Neural progenitor cell (in vitro differentiated cells): ENCODE results near the gene HSP90AB1. TPM values are rescaled to one million over a fixed set of nuclear protein-coding genes. Genes with fewer than 3 reads are reported as not detected.
A peak's percentile ranks its signal among the peaks of the same experiment; 100 is the strongest.

Source experiments
- DNase-seq: peaks from one replicate; pipeline ENCODE4 v3.0.0-alpha.2; 2016; ENCODE audit warnings: low spot score
- H2AFZ ChIP-seq: fragments of 200-600 bp; sonication (generic); replicated peaks from 2 replicates; pipeline ENCODE4 v1.6.1; 2016; ENCODE audit warnings: antibody characterized with exemption
- H3F3A ChIP-seq: fragments of 200-600 bp; sonication (generic); 2 replicates; pipeline ENCODE4 v1.6.1; 2016; ENCODE audit warnings: antibody characterized with exemption, low read depth
- H3K27ac ChIP-seq: fragments of 200-600 bp; sonication (generic); 2 replicates; pipeline ENCODE4 v1.5.1; 2016; ENCODE audit warnings: mild to moderate bottlenecking
- H3K27me3 ChIP-seq: fragments of 200-600 bp; sonication (generic); 2 replicates; pipeline ENCODE4 v1.6.1; 2016; ENCODE audit warnings: mild to moderate bottlenecking, moderate library complexity
- H3K36me3 ChIP-seq: fragments of 200-600 bp; sonication (generic); 2 replicates; pipeline ENCODE4 v1.5.1; 2016
- H3K4me1 ChIP-seq: fragments of 200-600 bp; sonication (generic); 2 replicates; pipeline ENCODE4 v1.6.1; 2016; ENCODE audit warnings: mixed run types
- H3K4me2 ChIP-seq: fragments of 200-600 bp; sonication (generic); 2 replicates; pipeline ENCODE4 v1.6.1; 2016
- H3K4me3 ChIP-seq: fragments of 200-600 bp; sonication (generic); 2 replicates; pipeline ENCODE4 v1.5.1; 2016
- H3K79me2 ChIP-seq: fragments of 200-600 bp; sonication (generic); 2 replicates; pipeline ENCODE4 v1.6.1; 2016; ENCODE audit warnings: low read depth
- H3K9ac ChIP-seq: fragments of 200-600 bp; sonication (generic); 2 replicates; pipeline ENCODE4 v1.6.1; 2016
- H3K9me3 ChIP-seq: fragments of 200-600 bp; sonication (generic); 2 replicates; pipeline ENCODE4 v1.5.1; 2016; ENCODE audit warnings: low read depth
- H4K20me1 ChIP-seq: fragments of 200-600 bp; sonication (generic); 2 replicates; pipeline ENCODE4 v1.6.1; 2016; ENCODE audit warnings: low read depth
- H3K27ac Mint-ChIP-seq: 3 replicates; pipeline ENCODE4 v1.8.0; 2021; ENCODE audit warnings: mixed read lengths
- H3K27me3 Mint-ChIP-seq: 2 replicates; pipeline ENCODE4 v1.8.0; 2022; ENCODE audit warnings: low read depth, mild to moderate bottlenecking, inconsistent platforms, moderate library complexity, mixed read lengths; ENCODE audit not compliant: insufficient read depth
- H3K36me3 Mint-ChIP-seq: 3 replicates; pipeline ENCODE4 v1.8.0; 2021; ENCODE audit warnings: mixed read lengths
- H3K4me1 Mint-ChIP-seq: 3 replicates; pipeline ENCODE4 v1.8.0; 2021; ENCODE audit warnings: mixed read lengths
- H3K4me3 Mint-ChIP-seq: 3 replicates; pipeline ENCODE4 v1.8.0; 2021; ENCODE audit warnings: mild to moderate bottlenecking, moderate library complexity, mixed read lengths
- H3K9me3 Mint-ChIP-seq: 3 replicates; pipeline ENCODE4 v1.8.0; 2020; ENCODE audit warnings: mixed read lengths
- CTCF ChIP-seq: fragments of 200-600 bp; sonication (generic); IDR thresholded peaks from 2 replicates; pipeline ENCODE4 v1.5.1; 2017; ENCODE audit warnings: antibody characterized with exemption, mild to moderate bottlenecking
- EZH2 ChIP-seq: fragments of 200-600 bp; sonication (generic); IDR thresholded peaks from 2 replicates; pipeline ENCODE4 v1.6.1; 2017; ENCODE audit warnings: antibody characterized with exemption, mild to moderate bottlenecking, moderate library complexity
- EZH2phosphoT487 ChIP-seq: fragments of 200-600 bp; sonication (generic); IDR thresholded peaks from 2 replicates; pipeline ENCODE4 v1.6.1; 2017; ENCODE audit warnings: antibody characterized with exemption
- total RNA-seq: library from RNA; depleted of rRNA; stranded (reverse); fragments of >200 nt; gene quantifications from 2 replicates; pipeline ENCODE4 v1.2.3, GENCODE V29; 2015; ENCODE audit warnings: low replicate concordance

The HSP90AB1 gene
- total RNA-seq, 1 donor from 2014 or later, result 2,068 TPM

GRCh38 chr6:44264154-44265006 lies 17.5 kb downstream of the HSP90AB1 start:
- Histone ChIP-seq H3K27me3 (peaks cover 7% of the 10 kb centered on the region), H3K4me2 (peak overlapping the region; percentile 83), H3K9me3 (no peaks in the 10 kb centered on the region), H2AFZ (peak overlapping the region; percentile 64), H3K79me2 (peaks cover 14% of the 10 kb centered on the region), H3K9ac (peak overlapping the region; percentile 56), H3F3A (peaks cover 21% of the 10 kb centered on the region), H3K4me1 (peaks cover 33% of the 10 kb centered on the region), H3K27ac (no peak overlapping the region), H3K4me3 (peak overlapping the region; percentile 73), H4K20me1 (peaks cover 10% of the 10 kb centered on the region), H3K36me3 (no peaks in the 10 kb centered on the region)
- Mint-ChIP-seq H3K36me3 (no peaks in the 10 kb centered on the region), H3K4me3 (peak overlapping the region; percentile 93), H3K9me3 (no peaks in the 10 kb centered on the region), H3K27me3 (no peaks in the 10 kb centered on the region), H3K27ac (peak overlapping the region; percentile 84), H3K4me1 (peaks cover 53% of the 10 kb centered on the region)
- no peak for TF ChIP-seq CTCF
- TF ChIP-seq EZH2, result no peak
- TF ChIP-seq EZH2phosphoT487, result no peak
- no peak for DNase-seq

- peaks cover 14% of the 10 kb centered on the region for H3K79me2 ChIP-seq
- H3K4me3 Mint-ChIP-seq, result peak within 1 kb of the TSS; percentile 93
- peaks cover 2% of the 10 kb centered on the region for H3K27me3 Mint-ChIP-seq
- H3K4me3 ChIP-seq, result peak within 1 kb of the TSS; percentile 73
- H3K4me1 Mint-ChIP-seq, result peaks cover 60% of the 10 kb centered on the region
- peak within 1 kb of the TSS; percentile 56 for H3K9ac ChIP-seq
- H3K4me2 ChIP-seq, result peak within 1 kb of the TSS; percentile 83
- H3F3A ChIP-seq, result peaks cover 28% of the 10 kb centered on the region
- peak within 1 kb of the TSS; percentile 84 for H3K27ac Mint-ChIP-seq
- H3K9me3 Mint-ChIP-seq, result no peaks in the 10 kb centered on the region
- H4K20me1 ChIP-seq, result peaks cover 10% of the 10 kb centered on the region
- no peaks in the 10 kb centered on the region for H3K36me3 ChIP-seq
- DNase-seq, result peak; percentile 96
- peaks cover 15% of the 10 kb centered on the region for H3K27me3 ChIP-seq
- peak within 1 kb of the TSS; percentile 64 for H2AFZ ChIP-seq
- H3K4me1 ChIP-seq, result peaks cover 41% of the 10 kb centered on the region
- no peak within 1 kb of the TSS for H3K27ac ChIP-seq
- H3K36me3 Mint-ChIP-seq, result no peaks in the 10 kb centered on the region
- H3K9me3 ChIP-seq, result no peaks in the 10 kb centered on the region
- TF ChIP-seq CTCF (peak; percentile 40), EZH2phosphoT487 (no peak)
Measured at GRCh38 chr6:44265007-44265721, 18.3 kb downstream of the HSP90AB1 start, which contains the start of gene NFKBIE. NFKBIE (minus strand) TSS chr6:44265551; CDS start chr6:44265346, 205 bp downstream.

DNA sequence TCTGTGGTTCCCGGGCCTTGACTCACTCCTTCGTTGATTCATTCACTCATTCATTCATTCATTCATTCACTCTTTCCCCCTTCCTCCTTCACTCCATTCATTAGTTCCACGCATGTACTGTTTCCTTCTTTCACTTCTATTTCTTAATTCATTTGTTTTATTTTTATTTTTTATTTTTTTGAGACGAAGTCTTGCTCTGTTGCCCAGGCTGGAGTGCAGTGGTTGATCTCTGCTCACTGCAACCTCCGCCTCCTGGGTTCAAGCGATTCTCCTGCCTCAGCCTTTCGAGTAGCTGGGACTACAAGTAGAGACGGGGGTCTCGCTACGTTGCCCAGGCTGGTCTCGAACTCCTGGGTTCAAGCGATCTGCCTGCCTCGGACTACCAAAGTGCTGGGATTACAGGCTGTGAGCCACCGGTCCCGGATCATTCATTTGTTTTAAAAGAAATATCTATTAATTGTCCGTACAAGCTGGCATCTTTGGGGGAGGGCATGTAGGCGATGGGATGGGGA lies 18.9 kb downstream of the HSP90AB1 start:
- Mint-ChIP-seq H3K27me3 (peaks cover 2% of the 10 kb centered on the region), H3K9me3 (no peaks in the 10 kb centered on the region), H3K4me1 (peaks cover 60% of the 10 kb centered on the region), H3K27ac (peak overlapping the region; percentile 40), H3K4me3 (peak overlapping the region; percentile 86), H3K36me3 (no peaks in the 10 kb centered on the region)
- H4K20me1 ChIP-seq, result peaks cover 10% of the 10 kb centered on the region
- no peak overlapping the region for H3K9ac ChIP-seq
- H3F3A ChIP-seq, result peaks cover 28% of the 10 kb centered on the region
- no peak overlapping the region for H2AFZ ChIP-seq
- H3K9me3 ChIP-seq, result no peaks in the 10 kb centered on the region
- H3K27ac ChIP-seq, result no peak overlapping the region
- H3K27me3 ChIP-seq, result peaks cover 19% of the 10 kb centered on the region
- H3K4me3 ChIP-seq, result peak overlapping the region; percentile 73
- H3K36me3 ChIP-seq, result no peaks in the 10 kb centered on the region
- peaks cover 42% of the 10 kb centered on the region for H3K4me1 ChIP-seq
- no peak for DNase-seq
- H3K4me2 ChIP-seq, result peak overlapping the region; percentile 83
- TF ChIP-seq EZH2 (no peak), EZH2phosphoT487 (no peak), CTCF (no peak)
- H3K79me2 ChIP-seq, result peaks cover 14% of the 10 kb centered on the region
